Caki2 (cell line): ENCODE measurements around the gene GDPGP1. TPM values are rescaled to one million over a fixed set of nuclear protein-coding genes. Genes with fewer than 3 reads are reported as not detected.
"Not testable (repeated sequence)": the region's sequence is repeated elsewhere in the genome, so short reads cannot be mapped to it uniquely, and the experiment has no call there.

Source experiments
- DNase-seq: peaks from one replicate; pipeline ENCODE4 v3.0.0-alpha.2; 2015; ENCODE audit warnings: low read depth
- in situ Hi-C: cut with HindIII; loops from 2 replicates; pipeline ENCODE4 v1.10.0; 2016; ENCODE audit warnings: low sequenced_read_pairs, low pct_unique_long_range_greater_than_20kb, mixed read lengths
- total RNA-seq: library from RNA; depleted of rRNA; stranded (reverse); fragments of >200 nt; shearing (Covaris generic); gene quantifications from 2 replicates; pipeline ENCODE4 v1.2.3, GENCODE V29; 2014; ENCODE audit warnings: low replicate concordance; rRNA removed

Gene GDPGP1, protein sequence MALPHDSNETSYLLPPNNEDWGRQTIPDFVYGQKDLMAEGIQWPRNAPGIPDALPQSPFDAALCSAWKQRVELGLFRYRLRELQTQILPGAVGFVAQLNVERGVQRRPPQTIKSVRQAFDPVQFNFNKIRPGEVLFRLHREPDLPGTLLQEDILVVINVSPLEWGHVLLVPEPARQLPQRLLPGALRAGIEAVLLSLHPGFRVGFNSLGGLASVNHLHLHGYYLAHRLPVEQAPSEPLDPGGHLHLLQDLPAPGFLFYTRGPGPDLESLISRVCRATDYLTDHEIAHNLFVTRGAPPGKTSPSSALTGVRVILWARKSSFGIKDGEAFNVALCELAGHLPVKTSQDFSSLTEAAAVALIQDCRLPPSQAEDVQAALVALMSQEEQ
- total RNA-seq: 3.0 and 13.2 TPM in 2 replicates

- in situ Hi-C loops: no loop called here
- peak; percentile 95 for DNase-seq
Measured at GRCh38 chr15:90234096-90234988, at the start of gene GDPGP1. Gene GDPGP1 (plus strand): TSS chr15:90234209. CDS start chr15:90240909, 6,700 bp downstream.

DNA sequence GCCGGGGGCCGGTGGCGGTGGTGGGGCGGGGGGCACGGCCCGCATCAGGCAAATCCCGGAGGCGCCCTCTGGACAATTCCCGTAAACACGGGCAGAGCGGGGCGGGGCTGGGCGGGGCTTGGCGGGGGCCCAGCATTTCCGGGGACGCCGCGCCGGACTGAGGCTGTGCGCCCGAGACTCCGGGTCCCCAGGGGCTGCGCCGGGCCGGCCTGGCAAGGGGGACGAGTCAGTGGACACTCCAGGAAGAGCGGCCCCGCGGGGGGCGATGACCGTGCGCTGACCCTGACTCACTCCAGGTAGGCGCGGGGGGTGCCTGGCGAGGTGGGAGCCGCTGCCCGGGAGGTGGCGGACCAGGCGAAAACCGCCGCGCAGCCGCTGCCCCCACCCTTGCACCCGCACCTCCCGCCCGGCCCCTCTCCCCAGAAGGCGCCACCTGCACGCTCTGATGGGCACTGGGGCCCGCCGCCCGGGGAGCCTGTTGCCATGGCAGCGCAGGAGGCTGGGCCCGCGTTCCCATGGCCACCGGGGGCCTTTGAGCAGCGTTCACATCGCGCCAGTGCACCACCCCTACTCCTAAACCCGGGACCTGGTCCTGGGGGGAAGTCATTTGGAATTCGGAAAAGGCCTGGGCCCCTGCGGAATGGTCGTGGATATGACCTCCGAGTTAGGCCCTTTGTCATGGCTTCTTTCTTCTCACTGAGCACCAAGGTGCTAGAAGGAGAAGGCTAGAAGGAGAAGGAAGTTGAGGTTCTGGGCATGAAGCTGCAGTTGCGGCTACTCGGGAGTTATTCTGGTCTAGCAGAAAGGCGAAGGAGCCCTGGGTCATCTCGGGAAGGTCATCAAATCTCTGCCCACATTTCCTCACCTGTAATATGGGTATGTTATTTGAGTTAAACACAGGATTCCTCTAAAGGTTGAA, 49.0 kb upstream of the GDPGP1 start:
- DNase-seq: peak; percentile 87

DNA sequence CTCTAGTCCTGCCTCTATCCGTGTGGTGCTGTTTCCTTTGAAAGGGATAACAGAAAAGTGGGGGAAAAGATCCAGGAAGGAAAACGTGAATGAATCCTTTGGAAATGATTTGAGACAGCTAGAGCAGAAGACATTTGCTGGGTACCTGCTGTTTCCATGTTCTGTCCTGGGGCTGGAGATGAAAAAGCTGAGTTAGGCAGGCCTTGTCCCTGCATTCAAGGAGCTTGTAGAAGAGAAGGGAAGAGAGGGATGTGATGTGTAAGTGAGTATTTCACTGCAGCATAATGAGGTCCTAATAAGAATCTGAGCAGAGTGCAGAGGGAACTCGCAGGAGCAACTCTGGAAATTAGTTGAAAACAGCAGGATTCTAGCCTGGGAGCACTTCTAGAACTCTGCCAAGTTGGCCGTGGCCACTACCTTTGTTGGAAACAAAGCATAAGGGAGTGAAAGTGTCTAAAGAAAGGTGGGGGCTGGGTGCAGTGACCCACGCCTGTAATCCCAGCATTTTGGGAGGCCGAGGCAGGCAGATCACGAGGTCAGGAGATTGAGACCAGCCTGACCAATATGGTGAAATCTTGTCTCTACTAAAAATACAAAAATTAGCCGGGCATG, 46.6 kb upstream of the GDPGP1 start:
- no peak for DNase-seq
- in situ Hi-C loops: no loop called here

More for the DNA sequence above, 49.0 kb upstream of the GDPGP1 start:
- in situ Hi-C loops: no loop called here

DNA sequence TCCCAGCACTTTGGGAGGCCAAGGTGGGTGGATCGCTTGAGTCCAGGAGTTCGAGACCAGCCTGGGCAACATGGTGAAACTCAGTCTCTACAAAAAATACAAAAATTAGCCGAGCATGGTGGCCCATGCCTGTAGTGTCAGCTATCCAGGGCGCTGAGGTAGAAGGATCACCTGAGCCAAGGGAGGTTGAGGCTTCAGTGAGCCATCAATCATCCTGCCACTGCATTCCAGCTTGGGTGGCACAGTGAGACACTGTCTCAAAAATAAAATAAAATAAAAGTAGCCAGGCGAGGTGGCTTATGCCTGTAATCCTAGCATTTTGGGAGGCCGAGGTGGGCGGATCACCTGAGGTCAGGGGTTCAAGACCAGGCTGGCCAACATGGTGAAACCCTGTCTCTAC, 45.9 kb upstream of the GDPGP1 start:
- in situ Hi-C loops, DNase-seq: not testable (repeated sequence)

GRCh38 chr15:90188914-90189748, 44.9 kb upstream of the GDPGP1 start:
- DNase-seq: no peak
- in situ Hi-C loops: no loop called here

- DNase-seq: no peak
- in situ Hi-C loops: no loop called here
Measured at GRCh38 chr15:90189781-90190467, 44.1 kb upstream of the GDPGP1 start.

DNA sequence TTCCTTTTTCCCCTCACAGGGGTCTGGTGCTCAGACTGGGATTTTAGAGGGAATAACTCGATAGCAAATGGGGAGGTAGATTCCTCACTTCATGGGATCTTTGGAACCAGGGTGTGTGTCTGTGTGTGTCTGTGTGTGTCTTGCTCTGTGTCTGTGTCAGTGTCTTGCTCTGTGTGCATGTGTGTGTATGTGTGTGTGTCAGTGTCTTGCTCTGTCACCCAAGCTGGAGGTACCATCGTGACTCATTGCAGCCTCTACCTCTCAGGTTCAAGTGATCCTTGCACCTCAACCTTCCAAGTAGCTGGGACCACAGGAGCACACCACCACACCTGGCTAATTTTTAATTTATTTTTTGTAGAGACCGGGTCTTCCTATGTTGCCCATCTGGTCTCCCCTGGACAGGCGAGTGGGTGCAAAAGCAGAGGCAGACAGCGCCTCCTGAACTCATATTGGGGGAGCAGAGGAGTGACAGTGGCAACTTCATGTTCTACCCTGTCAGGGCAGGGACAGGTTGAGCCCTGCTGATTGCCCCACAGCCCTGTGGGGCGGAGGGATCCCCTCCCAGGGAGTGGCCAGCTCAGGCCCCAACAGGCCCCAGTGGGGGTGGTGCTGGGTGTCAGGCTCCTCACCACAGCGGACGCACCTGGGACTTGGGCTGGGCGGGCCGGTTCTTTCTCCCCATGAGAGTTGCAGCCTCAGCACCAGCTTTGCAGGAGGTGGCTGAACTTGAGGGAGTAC, 43.2 kb upstream of the GDPGP1 start:
- DNase-seq: no peak
- in situ Hi-C loops: no loop called here

DNA sequence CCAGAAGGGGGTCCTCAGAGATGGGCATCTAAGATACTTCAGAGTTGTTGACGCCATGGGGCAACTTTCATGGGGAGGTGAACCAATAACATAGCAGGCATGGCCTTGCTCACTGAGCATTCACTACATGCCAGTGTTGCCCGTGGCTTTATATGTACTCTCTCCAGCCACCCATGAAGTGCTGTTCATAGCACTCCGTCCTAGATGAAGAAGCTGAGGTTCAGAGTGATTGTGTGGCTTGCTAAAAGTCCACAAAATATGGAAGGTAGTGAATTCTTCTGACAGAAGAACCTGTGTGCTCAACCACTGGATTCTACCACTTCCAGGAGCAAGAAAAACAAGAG, 42.7 kb upstream of the GDPGP1 start:
- no peak for DNase-seq
- in situ Hi-C loops: no loop called here

- DNase-seq: peak; percentile 96
- in situ Hi-C loops: no loop called here
Measured at GRCh38 chr15:90191794-90192509, 42.1 kb upstream of the GDPGP1 start.

DNA sequence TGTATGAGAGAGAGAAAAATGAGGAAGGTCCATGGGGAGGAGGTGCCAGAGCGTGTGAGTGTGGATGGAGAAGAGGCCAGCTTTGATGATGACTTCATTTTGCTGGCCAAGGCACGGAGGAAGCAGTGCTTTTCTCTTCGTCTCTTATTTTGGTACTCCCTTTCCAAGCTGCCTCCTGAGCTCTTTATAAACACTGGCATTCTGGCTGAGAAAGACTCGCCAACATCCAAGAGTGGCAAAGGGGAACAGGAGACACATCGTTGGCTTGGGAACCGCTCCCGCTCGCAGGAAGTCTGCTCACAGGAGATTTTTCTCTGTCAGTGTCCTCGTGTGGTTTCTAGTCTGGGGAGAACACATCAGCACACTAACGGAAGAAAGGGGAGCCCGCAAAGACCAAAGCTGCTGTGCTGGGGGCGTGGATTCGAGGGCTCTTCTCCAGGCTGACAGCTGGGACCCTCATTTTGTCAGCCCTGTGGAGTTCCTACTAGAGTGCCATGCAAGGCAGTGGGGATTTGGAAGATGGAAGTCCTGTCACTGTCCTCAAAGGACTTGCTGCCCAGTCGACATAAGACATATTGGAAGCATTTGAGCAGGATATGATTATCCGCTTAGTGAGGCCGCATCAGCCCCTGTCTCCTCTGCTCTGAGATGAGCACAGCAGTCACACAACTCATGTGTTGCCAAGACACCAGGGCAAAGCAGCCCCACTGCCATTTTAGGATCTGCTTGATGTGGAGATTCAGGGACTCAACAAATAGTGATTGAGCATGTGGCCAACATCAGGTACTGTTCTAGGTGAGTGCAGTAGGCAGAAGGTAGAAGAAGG, 40.8 kb upstream of the GDPGP1 start:
- in situ Hi-C loops: no loop called here
- DNase-seq: no peak

DNA sequence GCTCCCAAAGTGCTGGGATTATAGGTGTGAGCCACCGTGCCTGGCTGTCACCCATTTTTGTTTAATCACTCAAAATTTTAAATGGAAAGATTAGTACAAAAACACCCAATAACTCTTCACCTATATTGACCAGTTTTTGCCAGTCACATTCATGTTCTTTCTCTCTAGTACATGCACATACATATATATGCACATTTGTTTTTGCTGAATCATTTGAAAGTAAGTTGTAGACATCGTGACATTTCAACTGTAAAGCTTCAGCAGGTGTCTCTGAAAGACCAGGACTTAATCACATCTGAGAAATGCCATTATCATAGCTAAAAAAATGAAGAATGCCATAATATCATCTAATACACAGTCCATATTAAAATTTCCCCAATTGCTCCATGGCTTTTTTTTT, 39.4 kb upstream of the GDPGP1 start:
- in situ Hi-C loops: no loop called here
- DNase-seq: no peak

DNA sequence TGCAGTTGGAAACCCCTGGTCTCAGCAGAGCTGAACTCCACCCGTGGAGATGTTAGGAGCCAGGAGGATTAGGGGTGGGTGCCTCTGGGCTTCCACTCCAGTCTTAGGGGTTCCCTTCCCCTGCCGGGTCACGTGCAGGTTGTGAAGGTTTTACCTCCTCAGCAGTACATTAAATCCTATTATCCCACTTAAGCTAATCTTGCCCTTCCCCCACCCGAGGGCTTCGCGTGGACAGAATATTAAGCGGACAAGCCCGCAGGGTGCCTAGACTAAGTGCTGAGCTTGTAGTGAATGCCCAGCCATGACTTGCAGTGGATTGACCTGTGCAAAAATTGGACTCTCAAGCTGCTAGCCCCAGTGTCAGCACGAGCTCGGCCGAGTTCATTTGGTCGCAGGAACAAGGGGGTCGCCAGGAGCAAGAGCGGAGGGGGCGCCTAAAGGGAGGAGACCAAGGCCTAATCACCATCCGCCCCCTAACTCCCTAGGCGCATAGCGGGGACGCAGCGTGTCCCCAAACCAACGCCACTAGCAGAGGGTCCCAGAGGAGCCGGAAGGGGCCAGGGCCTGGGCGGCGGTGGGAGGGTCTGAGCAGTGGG, 33.4 kb upstream of the GDPGP1 start:
- DNase-seq: peak; percentile 27
- in situ Hi-C loops: no loop called here

DNA sequence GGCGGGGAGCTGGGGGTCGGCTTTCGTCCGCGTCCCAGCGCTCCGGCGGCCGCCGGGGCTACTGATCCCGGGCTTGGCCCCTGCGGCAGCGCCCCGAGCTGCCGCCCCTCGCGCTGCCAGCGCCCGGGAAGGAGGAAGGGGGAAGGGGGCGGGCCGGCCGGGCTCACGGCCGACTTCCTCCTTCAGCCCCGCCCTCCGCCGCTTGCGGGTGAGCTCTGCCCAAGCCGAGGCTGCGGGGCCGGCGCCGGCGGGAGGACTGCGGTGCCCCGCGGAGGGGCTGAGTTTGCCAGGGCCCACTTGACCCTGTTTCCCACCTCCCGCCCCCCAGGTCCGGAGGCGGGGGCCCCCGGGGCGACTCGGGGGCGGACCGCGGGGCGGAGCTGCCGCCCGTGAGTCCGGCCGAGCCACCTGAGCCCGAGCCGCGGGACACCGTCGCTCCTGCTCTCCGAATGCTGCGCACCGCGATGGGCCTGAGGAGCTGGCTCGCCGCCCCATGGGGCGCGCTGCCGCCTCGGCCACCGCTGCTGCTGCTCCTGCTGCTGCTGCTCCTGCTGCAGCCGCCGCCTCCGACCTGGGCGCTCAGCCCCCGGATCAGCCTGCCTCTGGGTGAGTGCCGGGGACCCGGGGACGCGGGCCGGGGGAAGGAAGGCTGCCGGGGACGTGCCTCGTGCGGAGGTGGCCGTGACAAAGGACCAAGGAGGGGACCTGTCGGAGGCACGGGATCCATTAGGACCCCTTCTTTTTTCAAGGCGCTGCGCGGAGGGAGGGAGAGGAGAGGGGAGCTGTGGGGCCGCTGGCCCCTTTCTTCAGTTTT, 32.7 kb upstream of the GDPGP1 start, which contains the start of gene SEMA4B:
SEMA4B (plus strand) TSS at position 201 of the 814 bp plus-strand sequence; CDS start at position 450, 249 bp downstream.
- peak; percentile 81 for DNase-seq
- in situ Hi-C loops: no loop called here
